Suppressor macrophage (primary cell): Measurements from ENCODE around the gene SNX14.
A peak's percentile ranks its signal among the peaks of the same experiment; 100 is the strongest.
"Not testable (repeated sequence)": the region's sequence is repeated elsewhere in the genome, so short reads cannot be mapped to it uniquely, and the experiment has no call there.

ENCODE experiments used
- DNase-seq, 4 experiments: peaks; one replicate each; pipeline ENCODE4 v3.0.0-alpha.2; 2020 to 2022

The SNX14 gene

DNA sequence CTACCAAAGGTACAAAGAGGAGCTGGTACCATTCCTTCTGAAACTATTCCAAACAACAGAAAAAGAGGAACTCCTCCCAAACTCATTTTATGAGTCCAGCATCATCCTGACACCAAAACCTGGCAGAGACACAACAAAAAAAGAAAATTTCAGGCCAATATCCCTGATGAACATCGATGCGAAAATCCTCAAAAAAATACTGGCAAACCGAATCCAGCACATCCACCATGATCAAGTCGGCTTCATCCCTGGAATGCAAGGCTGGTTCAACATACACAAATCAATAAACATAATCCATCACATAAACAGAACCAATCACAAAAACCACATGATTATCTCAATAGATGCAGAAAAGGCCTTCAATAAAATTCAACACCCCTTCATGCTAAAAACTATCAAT is 10.8 kb downstream of the SNX14 start:
- not testable (repeated sequence) for DNase-seq

DNA sequence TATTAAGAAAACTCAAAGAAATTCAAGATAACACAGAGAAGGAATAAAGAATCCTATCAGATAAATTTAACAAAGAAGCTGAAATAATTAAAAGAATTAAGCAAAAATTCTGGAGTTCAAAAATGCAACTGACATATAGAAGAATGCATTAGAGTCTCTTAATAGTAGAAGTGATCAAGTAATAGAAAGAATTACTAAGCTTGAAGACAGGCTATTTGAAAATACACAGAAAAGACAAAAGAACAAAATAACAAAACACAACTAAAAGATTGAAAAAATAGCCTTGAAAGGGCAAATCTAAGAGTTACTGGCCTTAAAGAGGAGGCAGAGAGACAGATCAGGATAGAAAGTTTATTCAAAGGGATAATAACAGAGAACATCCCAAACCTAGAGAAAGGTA is 12.1 kb downstream of the SNX14 start:
- no peak for DNase-seq

DNA sequence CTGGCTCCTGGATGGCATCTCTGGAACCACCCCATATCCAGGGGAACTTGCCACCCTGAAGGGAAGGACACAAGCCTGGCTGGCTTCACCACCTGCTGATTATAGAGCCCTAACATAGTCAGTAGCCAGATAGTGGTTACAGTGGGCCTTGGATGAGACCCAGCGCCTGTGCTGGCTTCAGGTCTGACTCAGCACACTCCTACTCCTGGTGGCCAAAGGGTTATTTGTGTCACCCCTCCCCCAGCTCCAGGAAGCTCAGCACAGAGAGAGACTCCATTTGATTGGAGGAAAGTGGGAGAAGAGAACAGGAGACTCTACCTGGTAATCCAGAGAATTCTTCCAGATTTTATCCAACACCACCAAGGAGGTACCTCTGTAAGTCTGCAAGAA is 12.8 kb downstream of the SNX14 start:
- DNase-seq = peak in 1 of 4 experiments; percentile 7

DNA sequence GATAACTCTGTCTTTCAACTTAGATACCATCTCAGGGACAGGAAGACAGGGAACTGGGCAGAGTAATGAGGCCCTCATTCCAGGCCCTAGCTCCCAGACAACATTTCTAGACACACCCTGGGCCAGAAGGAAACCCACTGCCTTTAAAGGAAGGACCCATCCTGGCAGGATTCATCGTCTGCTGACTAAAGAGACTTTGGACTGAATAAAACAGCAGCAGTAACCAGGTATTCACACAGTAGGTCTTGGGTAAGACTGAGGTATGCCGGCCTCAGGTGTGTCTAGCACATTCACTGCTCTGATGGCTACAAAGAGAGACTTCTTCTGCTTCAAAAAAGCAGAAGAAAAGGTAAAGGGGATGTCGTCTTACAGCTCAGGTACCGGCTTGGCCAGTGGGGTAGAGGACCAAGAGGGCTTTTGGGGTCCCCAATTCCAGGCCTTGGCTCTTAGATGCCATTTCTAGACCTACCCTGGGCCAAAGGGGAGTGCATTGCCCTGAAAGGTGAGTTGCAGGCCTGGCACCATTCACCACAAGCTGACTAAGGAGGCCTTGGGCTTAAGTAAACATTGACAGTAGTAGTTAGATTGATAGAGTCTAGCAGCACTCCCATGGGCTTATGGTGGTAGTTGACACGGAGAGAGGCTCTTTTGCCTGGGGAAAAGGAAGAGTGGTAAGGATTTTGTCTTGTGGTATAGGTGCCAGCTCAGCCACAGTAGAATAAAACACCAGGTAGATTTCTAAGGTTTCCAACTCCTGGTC is 13.4 kb downstream of the SNX14 start:
- DNase-seq = no peak

DNA sequence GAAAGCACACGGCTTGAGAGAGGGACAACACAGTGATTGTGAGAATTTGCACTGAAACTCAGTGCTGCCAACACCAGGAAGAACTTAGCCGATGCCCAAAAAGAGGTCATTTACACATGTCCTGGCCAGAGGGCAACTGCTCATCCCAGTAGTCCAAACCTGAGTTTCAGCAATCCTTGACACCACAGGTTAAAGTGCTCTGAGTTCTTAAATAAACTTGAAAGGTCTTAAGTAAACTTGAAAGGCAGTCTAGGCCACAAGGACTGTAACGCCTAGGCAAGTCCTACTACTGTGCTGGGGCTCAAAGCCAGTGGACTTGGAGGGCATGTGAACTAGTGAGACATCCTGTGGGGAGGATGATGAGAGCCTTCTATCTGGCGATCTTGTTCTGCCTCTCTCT is 14.1 kb downstream of the SNX14 start:
- DNase-seq = no peak

DNA sequence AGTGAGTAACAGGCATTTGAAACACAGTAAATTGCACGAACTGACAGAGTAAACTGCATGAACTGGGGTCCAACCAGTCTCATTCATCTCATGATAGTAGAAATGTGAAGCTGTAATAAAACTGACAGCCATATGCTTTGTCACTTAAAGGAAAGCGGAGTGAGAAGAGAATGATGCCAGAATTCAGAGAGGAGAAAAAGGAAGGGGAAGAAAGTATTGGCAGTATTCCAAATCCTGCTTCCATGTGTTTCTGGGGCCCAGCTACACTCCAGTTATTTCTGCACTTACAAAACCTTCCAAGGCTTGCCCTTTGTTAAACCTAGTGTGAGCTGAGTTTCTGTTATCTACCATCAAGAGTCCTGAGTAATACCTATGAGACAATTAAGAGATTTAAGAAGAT is 17.2 kb downstream of the SNX14 start:
- peak; percentile 17 to 80 (median 64) for DNase-seq

DNA sequence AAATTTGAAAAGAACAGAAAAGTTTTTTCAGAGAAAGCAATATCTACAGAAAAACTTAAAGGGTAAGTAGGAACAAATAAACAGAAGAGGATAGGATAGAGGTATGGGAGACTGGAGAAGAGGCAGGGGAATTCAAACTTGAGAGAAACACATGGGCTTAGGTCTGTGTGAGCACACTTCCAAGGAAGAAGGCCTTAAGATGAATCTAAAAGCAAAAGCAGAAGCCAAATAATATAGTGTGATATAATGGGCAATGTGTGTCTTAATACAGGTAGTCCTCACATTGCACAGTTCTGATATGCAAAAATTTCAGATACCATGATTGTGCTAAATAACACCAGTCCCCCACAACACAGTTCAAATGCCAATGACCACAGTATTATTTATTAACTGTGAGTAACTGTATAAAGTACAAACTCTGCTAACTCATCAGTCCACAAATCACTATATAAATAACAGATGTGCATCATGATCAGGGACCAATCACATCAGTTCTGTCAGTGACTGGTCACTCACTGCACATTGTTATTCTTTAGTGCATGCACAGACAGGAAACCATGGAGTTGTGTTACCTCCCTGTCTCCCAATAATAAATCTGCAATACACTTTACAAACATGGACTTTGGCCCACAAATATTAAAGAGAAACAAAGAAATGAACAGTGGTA is 18.6 kb downstream of the SNX14 start:
- DNase-seq = no peak

DNA sequence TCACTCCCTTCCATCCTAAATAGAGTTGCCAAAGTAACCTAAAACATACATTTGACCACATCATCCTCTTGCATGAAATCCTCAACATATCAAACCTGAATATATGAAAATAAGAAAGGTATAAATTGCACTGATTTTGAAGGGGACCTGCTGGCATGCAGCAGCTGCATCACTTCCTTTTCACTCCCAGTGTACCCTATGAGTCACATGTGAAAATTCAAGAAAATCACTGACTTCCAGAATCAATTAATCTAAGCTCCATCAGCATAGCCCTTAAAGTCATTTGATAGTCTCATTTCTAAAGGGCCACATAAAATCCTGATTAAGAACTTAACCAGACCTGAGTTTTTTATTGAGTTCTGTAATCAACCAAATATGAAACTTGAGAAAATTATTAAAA is 24.3 kb downstream of the SNX14 start:
- DNase-seq = no peak

DNA sequence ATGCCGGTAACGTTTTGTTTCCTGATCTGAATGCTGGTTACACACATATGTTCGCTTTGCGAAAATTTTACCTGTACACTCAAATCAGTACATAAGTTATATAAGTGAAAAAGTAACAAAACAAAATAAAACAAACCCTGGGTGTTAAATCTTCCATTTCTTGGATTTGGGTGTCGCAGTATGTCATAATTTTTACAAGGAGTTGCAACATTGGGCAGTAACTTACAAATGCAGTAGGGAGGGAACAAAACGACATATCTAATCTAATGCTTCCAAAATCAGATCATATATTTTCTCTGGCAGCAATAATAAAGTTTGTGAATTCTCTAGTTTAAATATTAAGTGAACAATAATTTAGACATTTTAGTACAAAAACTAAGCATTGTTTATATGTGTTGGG is 25.2 kb downstream of the SNX14 start:
- no peak for DNase-seq

DNA sequence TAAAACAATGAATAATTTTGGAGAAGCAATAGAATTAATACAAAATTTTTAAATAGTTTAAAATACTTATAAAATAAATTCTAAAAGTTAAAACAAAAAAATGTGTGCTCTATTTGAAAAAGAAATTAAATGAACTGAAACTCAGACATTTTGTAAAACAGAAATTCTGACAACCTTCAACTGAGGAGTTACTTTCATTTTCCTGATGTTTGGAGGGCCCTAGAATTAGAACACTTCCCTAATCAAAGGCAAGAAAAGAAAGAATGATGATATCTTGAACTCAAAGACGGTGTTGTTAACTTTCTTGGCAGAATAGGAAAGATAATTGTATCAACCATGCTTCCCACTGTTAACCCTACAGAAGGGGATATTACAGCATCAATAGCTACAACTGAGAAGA is 27.9 kb downstream of the SNX14 start:
- DNase-seq = no peak

DNA sequence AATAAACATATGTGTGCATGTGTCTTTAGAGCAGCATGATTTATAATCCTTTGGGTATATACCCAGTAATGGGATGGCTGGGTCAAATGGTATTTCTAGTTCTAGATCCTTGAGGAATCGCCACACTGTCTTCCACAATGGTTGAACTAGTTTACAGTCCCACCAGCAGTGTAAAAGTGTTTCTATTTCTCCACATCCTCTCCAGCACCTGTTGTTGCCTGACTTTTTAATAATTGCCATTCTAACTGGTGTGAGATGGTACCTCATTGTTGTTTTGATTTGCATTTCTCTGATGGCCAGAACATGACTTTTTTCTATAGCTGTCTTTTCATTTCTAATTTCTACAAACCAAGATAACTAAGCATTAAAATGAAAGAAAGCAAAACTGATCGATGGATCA is 29.4 kb downstream of the SNX14 start:
- not testable (repeated sequence) for DNase-seq

DNA sequence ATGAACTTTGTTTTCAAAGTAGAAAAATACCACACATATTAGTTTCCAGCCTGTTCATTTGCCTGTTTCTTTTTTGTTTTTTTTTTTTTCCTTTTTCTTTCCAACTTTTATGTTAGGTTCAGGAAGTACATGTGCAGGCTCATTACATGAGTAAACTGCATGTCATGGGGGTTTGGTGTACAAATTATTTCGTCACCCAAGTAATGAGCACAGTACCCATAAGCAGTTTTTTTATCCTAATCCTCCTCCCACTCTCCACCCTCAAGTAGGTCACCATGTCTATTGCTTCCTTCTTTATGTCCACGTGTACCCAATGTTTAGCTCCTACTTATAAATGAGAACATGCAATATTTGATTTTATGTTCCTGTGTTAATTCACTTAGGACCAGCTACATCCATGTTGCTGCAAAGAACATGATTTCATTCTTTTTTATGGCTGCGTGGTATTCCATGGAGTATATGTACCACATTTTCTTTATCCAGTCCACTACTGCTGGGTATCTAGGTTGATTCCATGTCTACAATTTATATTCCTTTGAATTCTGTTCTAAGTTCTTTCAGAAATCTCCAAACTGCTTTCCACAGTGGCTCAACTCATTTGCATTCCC is 31.8 kb downstream of the SNX14 start:
- peak; percentile 44 to 87 (median 69) for DNase-seq

DNA sequence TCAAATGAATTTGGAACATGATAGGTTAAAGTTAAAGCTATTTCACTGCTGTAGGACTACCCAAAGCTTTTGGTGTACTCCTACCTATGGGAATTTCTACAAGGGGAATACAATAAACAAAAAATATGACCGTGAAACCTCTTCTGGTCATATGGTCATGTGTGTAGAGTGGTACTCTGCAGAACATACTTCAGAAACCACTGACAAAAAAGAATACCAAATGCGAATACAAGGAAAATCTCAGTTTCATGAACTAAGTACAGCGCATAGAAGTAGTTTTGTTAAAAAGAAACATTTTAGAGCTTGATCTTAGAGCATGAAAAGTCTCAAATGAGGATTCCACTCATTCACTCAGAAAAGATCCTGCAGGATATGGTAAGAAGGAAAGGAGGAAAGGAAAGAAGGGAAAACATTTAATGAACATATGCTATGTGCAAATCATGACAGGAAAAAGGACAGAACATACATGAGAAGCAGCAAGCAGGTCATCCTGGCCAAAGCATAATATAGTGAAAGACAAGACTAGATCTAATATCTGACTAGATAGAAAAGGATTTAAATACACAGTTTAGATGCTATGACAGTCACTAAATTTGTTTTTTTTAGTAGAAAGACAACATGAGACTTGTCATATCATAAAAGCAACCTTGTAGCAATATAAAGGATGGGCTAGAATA is 36.5 kb downstream of the SNX14 start:
- no peak for DNase-seq

DNA sequence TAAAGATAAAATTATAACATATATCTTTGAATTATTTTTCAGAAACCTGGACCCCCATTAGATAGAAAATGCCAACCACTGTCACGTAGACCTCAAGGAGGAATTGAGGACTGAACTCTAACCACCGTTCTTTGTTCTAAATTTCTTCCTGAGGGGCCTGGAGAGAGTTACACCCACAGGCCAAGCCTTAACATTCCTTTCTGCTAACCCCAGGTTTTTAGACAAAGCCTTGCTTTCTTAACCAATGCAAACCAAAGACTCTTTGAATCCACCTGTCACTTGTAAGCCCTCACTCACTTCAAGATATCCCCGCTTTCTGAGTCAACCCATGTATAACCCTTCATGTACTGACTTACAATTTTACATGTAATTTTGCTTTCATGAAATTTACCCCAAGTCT is 41.0 kb downstream of the SNX14 start:
- DNase-seq = no peak

DNA sequence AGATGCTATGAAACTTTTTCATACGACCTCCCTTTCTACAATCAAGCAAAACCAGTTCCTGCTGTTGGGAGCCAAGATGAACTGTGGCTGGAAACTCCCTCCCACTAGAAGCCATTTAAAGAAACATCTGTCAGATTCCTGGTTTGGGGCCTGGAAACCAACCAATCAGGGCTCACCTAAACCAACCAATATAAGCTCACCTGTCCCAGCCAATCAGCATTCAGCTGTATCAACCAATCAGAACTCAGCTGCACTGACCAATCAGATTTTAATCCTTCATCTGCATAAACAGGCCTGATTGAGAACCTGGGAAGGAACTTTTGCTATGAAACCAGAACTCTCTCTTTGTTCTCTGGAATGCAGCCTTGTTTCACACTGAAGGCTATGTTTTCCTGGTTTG is 42.4 kb downstream of the SNX14 start:
- no peak for DNase-seq

DNA sequence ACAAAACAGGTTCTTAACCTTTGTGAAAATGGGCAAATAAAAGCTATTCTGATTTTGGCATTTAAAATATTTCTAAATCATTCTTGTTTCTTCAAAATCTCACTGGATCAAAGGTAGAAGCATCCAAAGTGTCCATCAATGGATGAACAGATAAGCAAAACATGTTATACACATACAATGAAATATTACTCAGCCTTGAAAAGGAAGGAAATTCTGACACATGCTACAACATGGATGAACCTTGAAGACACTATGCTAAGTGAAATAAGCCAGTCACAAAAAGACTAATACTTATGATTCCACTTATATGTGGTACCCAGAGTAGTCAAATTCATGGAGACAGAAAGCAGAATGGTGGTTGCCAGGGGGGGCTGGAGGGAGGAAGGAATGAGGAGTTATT is 45.9 kb downstream of the SNX14 start:
- no peak for DNase-seq

DNA sequence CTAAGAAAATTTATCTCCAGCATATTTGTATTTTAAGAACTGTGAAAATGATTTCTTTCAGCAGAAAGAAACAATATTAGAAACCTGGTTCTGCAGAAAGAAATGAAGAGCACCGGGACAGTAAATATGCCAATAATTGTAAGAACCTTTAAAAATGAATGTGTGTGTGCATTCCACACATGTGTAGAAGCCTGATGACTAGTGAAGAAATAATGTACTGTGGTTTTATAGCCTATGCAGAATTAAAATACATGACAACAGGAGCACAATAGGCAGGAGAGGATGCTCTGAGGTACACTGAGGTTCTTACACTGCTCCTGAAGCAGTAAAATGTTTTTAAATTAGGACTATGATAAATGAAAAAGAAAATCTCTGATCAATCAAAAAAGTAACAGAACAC is 48.9 kb downstream of the SNX14 start:
- DNase-seq = no peak

DNA sequence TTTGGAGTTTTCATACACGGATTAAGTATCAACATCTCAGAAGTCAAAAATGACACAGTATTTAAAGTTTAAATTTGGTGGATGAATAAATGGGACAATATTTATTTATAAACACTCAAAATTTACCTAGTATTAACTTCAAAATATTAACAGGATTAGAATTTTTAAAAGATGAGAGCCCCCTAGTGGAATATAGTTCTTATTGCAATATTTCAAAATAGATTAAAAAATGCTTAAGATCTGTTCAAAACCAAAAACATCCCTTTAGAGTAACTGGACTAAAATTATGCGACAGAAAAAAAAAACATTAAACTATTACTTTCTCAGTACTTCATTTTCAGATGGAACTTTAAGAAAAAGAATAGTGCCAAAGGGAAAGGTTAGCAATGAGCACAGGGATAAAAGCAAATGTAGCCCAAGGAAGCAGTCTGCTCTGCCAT is 56.6 kb downstream of the SNX14 start:
- DNase-seq = peak in 2 of 4 experiments; percentile 22 to 45

DNA sequence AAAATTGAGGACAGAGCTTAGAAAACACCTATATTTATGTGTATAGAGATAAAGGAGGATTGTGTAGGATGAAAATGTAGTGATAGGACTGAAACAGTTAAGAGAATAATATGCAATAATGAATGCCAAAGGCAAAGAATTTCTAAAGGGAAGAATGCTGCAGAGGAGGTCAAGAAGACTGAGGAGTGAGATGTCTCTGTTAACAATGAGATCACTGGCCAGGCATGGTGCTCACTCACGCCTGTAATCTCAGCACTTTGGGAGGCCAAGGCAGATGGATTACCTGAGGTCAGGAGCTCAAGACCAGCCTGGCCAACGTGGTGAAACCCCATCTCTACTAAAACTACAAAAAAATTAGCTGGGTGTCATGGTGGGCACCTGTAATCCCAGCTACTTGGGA is 69.4 kb downstream of the SNX14 start:
- not testable (repeated sequence) for DNase-seq

DNA sequence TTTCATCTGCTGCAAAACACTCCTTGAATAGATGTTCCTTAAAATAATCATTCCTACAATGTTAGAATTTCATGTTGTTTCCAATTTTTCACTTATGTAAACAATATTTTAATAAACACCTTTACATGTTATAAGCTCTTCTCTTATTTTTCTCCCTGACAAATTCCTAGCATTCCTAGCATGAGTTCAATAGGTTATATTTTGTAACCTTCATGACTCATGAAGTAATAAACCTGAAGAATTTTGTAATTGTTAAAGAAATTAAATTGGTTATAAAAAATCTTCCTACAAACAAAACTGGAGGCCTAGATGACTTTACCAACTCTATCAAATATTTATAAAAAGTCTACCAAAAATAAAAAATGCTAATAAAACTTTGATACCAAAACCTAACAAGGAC is 77.5 kb downstream of the SNX14 start:
- no peak for DNase-seq

DNA sequence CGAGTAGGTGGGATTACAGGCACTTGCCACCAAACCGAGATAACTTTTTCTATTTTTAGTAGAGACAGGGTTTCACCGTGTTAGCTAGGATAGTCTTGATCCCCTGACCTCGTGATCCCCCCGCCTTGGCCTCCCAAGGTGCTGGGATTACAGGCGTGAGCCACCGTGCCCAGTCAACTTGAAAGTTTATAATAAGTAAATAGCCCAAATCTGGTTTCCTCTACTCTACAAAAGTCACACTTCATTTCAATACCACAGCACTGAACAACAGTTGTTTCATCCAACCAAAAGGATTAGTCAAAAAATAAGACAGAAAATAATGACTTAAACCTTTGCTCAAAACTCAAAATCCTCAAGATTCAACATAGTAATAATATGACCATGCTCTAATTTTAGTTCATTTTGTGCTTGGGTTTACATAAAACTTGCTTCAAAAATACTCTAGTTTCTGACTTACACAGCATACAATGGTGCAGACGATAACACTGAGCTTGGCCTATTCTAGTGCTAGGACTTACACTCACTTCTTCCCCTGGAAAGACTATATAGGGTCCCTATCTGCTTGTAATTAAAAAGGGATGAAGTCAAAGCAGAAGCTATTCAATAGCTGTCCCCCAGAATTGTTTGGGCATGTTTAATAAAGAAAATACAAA is 87.1 kb downstream of the SNX14 start:
- DNase-seq = no peak

DNA sequence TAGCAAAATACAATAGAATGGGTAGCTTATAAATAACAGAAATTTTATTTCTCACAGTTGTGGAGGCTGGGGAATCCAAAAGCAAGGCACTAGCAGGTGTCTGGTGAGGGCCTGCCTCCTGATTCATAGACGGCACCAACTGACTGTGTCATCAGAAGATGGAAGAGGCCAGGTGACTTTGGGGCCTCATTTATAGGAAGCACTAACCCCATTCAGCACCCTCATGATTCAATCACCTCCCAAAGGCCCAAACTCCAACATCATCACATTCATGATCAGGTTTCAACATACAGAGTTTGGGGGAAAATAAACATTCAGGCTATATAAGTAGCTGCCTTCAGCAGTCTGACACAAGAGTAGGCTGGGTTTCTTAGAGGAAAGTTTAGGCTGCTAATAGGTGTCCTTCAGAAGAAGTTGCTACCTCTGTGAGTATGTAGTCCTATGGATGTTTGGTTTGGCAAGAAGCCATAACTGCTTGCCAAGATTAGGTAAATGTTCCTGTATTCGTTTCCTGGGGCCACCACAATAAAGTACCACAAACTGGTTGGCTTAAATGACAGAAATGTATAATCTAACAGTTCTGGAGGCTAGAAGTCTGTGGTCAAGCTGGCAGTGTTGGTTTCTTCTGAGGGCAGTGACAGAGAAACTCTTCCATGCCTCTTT is 94.9 kb downstream of the SNX14 start:
- no peak for DNase-seq
